KMS-11 (cell line): Measurements from ENCODE around the gene LMCD1.

Source experiments
- H2AFZ ChIP-seq: fragments of 200-600 bp; sonication (generic); 2 replicates; pipeline ENCODE4 v1.6.1; 2016; ENCODE audit warnings: antibody characterized with exemption, mixed run types, low read depth
- H3K27ac ChIP-seq: fragments of 200-600 bp; sonication (generic); 2 replicates; pipeline ENCODE4 v1.6.1; 2016; ENCODE audit warnings: mild to moderate bottlenecking, mixed run types
- H3K27me3 ChIP-seq: fragments of 200-600 bp; sonication (generic); 2 replicates; pipeline ENCODE4 v1.6.1; 2017; ENCODE audit warnings: mild to moderate bottlenecking, low read depth, mixed run types, moderate library complexity; ENCODE audit not compliant: insufficient read depth
- H3K36me3 ChIP-seq: fragments of 200-600 bp; sonication (generic); 2 replicates; pipeline ENCODE4 v1.6.1; 2017; ENCODE audit warnings: mild to moderate bottlenecking, mixed run types; ENCODE audit not compliant: insufficient read depth
- H3K4me1 ChIP-seq: fragments of 200-600 bp; sonication (generic); 2 replicates; pipeline ENCODE4 v1.6.1; 2016; ENCODE audit warnings: mild to moderate bottlenecking, low read depth, mixed run types; ENCODE audit not compliant: poor library complexity, severe bottlenecking
- H3K4me2 ChIP-seq: fragments of 200-600 bp; sonication (generic); 2 replicates; pipeline ENCODE4 v1.7.0; 2016; ENCODE audit warnings: mild to moderate bottlenecking, mixed run types
- H3K4me3 ChIP-seq: fragments of 200-600 bp; sonication (generic); IDR thresholded peaks from 2 replicates; pipeline ENCODE4 v1.6.1; 2017; ENCODE audit warnings: low read depth, low read length, mixed read lengths; ENCODE audit not compliant: insufficient read depth
- H3K79me2 ChIP-seq: fragments of 200-600 bp; sonication (generic); 2 replicates; pipeline ENCODE4 v1.6.1; 2016; ENCODE audit warnings: low read depth, mixed run types; ENCODE audit not compliant: insufficient read depth
- H3K9ac ChIP-seq: fragments of 200-600 bp; sonication (generic); 2 replicates; pipeline ENCODE4 v1.6.1; 2016; ENCODE audit warnings: mild to moderate bottlenecking, mixed run types
- H4K20me1 ChIP-seq: fragments of 200-600 bp; sonication (generic); 2 replicates; pipeline ENCODE4 v1.6.1; 2016; ENCODE audit warnings: mild to moderate bottlenecking, mixed run types; ENCODE audit not compliant: insufficient read depth
- TF ChIP-seq, protein P1 (sequence below): fragments of 200-600 bp; sonication (generic); conservative IDR thresholded peaks from 2 replicates; pipeline ENCODE4 v1.6.1; 2017; ENCODE audit warnings: low read depth, mild to moderate bottlenecking, antibody characterized with exemption, low read length, moderate library complexity, mixed read lengths

LMCD1 gene

DNA sequence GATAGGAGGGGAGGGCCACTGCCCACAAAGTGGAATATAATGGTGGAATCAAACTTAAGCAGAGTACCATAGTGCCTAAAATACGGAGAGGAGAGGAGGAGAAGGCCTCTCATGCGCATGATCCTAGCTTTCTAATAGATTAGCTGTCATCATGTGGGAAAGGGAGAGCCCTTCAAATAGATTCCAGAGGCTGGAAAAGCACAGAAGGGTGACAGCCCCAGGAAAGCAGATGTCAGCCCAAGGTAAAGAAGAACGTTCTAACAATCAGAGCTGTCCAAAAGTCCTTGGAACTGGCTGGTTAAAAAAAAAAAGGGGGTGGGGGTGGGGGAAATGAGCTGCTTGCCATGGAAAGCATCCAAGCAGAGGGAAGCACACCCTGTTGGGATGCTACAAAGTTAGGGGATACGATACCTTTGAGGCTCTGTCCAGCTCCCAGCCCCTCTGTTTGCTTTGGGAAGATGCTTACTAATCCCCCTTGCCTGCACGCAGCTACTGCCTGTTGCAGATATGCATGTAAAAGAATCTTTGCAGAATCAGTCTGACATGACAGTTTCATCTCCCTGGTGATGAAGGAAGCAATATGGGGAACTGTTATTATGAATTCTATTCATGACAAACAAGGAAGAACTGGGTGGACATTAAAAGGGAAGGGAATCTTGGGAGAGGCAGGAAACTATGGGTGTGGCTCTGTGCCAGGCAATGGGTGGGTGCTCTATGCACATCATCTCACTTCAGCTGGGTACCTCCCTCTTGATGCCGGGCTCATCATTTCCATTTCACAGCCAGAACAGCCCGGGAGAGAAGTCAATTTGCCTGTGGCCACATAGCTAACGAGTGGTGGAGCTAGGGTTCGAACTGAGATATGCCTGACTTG is 10.1 kb upstream of the LMCD1 start:
- Histone ChIP-seq H3K79me2 (no peaks in the 10 kb centered on the region), H3K4me2 (no peak overlapping the region), H3K4me3 (no peak overlapping the region), H3K4me1 (no peaks in the 10 kb centered on the region), H3K36me3 (no peaks in the 10 kb centered on the region), H3K9ac (no peak overlapping the region), H2AFZ (no peak overlapping the region), H3K27me3 (no peaks in the 10 kb centered on the region), H4K20me1 (no peaks in the 10 kb centered on the region), H3K27ac (no peak overlapping the region)
- TF ChIP-seq, protein P1, sequence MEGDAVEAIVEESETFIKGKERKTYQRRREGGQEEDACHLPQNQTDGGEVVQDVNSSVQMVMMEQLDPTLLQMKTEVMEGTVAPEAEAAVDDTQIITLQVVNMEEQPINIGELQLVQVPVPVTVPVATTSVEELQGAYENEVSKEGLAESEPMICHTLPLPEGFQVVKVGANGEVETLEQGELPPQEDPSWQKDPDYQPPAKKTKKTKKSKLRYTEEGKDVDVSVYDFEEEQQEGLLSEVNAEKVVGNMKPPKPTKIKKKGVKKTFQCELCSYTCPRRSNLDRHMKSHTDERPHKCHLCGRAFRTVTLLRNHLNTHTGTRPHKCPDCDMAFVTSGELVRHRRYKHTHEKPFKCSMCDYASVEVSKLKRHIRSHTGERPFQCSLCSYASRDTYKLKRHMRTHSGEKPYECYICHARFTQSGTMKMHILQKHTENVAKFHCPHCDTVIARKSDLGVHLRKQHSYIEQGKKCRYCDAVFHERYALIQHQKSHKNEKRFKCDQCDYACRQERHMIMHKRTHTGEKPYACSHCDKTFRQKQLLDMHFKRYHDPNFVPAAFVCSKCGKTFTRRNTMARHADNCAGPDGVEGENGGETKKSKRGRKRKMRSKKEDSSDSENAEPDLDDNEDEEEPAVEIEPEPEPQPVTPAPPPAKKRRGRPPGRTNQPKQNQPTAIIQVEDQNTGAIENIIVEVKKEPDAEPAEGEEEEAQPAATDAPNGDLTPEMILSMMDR, result no peak

DNA sequence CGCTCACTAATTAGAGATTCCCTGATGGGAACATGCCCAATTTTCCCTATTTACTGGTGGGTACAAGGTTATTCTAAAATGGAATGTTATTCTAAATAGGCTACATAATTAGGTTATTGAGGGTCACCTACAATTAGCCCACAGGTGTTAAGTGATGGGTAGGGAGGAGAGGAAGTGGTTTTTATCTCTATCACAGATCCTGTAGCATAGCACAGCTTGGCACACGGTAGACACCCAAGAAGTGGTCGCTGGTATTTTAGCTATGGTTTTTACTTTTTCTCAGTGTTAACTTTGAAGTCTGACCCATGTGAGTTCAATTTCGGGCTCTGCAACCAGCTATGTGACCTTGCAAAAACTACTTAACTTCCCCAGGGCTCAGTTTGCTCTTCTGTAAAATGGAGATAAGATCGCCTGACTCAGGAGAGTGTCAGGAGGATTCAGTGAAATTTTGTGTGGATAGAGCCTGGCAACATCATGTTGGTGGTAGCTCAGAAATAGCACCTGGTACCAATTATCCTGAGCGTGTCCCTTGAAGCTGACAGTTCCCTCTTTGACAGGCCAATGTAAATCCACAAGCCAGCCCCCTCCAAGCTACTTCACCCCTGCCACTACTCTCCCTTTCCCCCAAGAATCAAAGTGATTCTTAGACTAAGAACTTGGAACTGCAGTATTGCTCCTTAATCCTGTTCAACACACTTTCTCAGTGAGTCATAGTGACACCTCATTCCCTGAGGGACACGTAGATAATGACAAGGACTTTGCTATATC is 8.7 kb upstream of the LMCD1 start:
- Histone ChIP-seq H3K9ac (no peak overlapping the region), H3K36me3 (no peaks in the 10 kb centered on the region), H2AFZ (no peak overlapping the region), H3K27ac (no peak overlapping the region), H3K4me2 (no peak overlapping the region), H4K20me1 (no peaks in the 10 kb centered on the region), H3K27me3 (no peaks in the 10 kb centered on the region), H3K4me3 (no peak overlapping the region), H3K79me2 (no peaks in the 10 kb centered on the region), H3K4me1 (no peaks in the 10 kb centered on the region)
- TF ChIP-seq, protein P1, result no peak

DNA sequence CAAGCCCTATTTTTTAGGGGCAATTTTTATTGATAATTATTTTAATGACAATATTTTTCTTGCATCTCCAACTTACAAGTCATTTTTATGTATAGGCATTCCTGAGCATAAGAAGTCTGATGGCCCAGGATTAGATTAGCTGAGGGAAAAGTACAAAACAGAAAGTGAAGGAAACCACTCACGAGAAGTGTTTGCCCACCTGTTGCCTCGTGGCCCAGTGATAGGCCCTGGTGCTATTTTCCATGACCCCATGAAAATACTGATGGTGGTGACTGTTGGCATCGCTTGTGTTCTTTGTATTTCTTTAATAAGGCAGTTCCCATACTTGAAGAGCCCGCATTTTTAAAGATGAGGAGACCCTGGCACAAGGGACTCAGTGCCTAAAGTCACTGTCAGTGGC is 7.9 kb upstream of the LMCD1 start:
- H3K79me2 ChIP-seq, result no peaks in the 10 kb centered on the region
- no peak overlapping the region for H3K4me2 ChIP-seq
- no peaks in the 10 kb centered on the region for H3K36me3 ChIP-seq
- no peak overlapping the region for H2AFZ ChIP-seq
- TF ChIP-seq, protein P1, result no peak
- no peak overlapping the region for H3K27ac ChIP-seq
- no peaks in the 10 kb centered on the region for H4K20me1 ChIP-seq
- H3K4me1 ChIP-seq, result no peaks in the 10 kb centered on the region
- H3K4me3 ChIP-seq, result no peak overlapping the region
- H3K9ac ChIP-seq, result no peak overlapping the region
- no peaks in the 10 kb centered on the region for H3K27me3 ChIP-seq

DNA sequence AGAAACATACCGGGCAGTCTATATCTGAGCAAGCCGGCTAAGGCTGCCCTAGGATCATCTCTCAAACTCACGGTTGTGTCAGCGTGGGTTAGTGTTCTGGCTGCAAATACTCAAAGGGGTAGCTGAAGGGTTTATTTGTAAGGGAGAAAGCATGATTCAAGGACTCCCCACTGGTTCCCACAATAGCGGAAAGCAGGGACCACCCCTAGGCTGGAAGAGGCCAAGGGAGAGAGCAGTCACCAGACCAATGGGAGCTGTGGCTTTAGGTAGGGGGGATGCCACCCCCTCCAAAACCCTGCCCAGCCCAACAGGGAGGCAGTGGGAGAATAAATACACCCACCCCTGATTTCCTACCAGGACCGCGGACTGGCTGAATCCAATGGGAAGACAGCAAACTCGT is 7.3 kb upstream of the LMCD1 start:
- H4K20me1 ChIP-seq, result no peaks in the 10 kb centered on the region
- no peaks in the 10 kb centered on the region for H3K36me3 ChIP-seq
- H3K4me1 ChIP-seq, result no peaks in the 10 kb centered on the region
- TF ChIP-seq, protein P1, result no peak
- H3K79me2 ChIP-seq, result no peaks in the 10 kb centered on the region
- no peak overlapping the region for H3K27ac ChIP-seq
- H3K4me3 ChIP-seq, result no peak overlapping the region
- H3K27me3 ChIP-seq, result no peaks in the 10 kb centered on the region
- H3K9ac ChIP-seq, result no peak overlapping the region
- H3K4me2 ChIP-seq, result no peak overlapping the region
- no peak overlapping the region for H2AFZ ChIP-seq
